Activated gamma-delta T cell treated with Interleukin-2 at 50 U/mL for 16 hours (primary cell): ENCODE measurements around the gene DNAH6.
"Not testable (repeated sequence)": the region's sequence is repeated elsewhere in the genome, so short reads cannot be mapped to it uniquely, and the experiment has no call there.

ENCODE experiments used
- DNase-seq: peaks from one replicate; pipeline ENCODE4 v3.0.0-alpha.2; 2020

DNAH6 gene

GRCh38 chr2:84516234-84516986 lies at the start of gene DNAH6:
Gene DNAH6, plus strand, starts transcription at chr2:84516498. Its CDS starts 1,329 bp downstream, at chr2:84517827.
- DNase-seq = peak; percentile 78

GRCh38 chr2:84467389-84467788 lies 48.9 kb upstream of the DNAH6 start:
- no peak for DNase-seq

- not testable (repeated sequence) for DNase-seq
Observed at GRCh38 chr2:84472423-84472822, 43.9 kb upstream of the DNAH6 start.

GRCh38 chr2:84472856-84473565 lies 43.3 kb upstream of the DNAH6 start:
- no peak for DNase-seq

- no peak for DNase-seq
Observed at GRCh38 chr2:84474176-84474575, 42.1 kb upstream of the DNAH6 start.

- DNase-seq = no peak
Observed at GRCh38 chr2:84477886-84478285, 38.4 kb upstream of the DNAH6 start.

- DNase-seq = no peak
Observed at GRCh38 chr2:84478867-84479266, 37.4 kb upstream of the DNAH6 start.

GRCh38 chr2:84481702-84482101 lies 34.6 kb upstream of the DNAH6 start:
- peak; percentile 11 for DNase-seq

- no peak for DNase-seq
Observed at GRCh38 chr2:84482603-84483002, 33.7 kb upstream of the DNAH6 start.

- no peak for DNase-seq
Observed at GRCh38 chr2:84483320-84483719, 33.0 kb upstream of the DNAH6 start.

GRCh38 chr2:84486441-84487115 lies 29.7 kb upstream of the DNAH6 start:
- DNase-seq = no peak

- no peak for DNase-seq
Observed at GRCh38 chr2:84487298-84487996, 28.9 kb upstream of the DNAH6 start.

- DNase-seq = no peak
Observed at GRCh38 chr2:84491256-84491655, 25.0 kb upstream of the DNAH6 start.

- no peak for DNase-seq
Observed at GRCh38 chr2:84491741-84492140, 24.6 kb upstream of the DNAH6 start.

- no peak for DNase-seq
Observed at GRCh38 chr2:84492571-84492970, 23.7 kb upstream of the DNAH6 start.

GRCh38 chr2:84493514-84493913 lies 22.8 kb upstream of the DNAH6 start:
- no peak for DNase-seq

- DNase-seq = no peak
Observed at GRCh38 chr2:84494070-84494469, 22.2 kb upstream of the DNAH6 start.

- peak; percentile 26 for DNase-seq
Observed at GRCh38 chr2:84495539-84496146, 20.7 kb upstream of the DNAH6 start.

- no peak for DNase-seq
Observed at GRCh38 chr2:84496386-84496785, 19.9 kb upstream of the DNAH6 start.

- no peak for DNase-seq
Observed at GRCh38 chr2:84497285-84497684, 19.0 kb upstream of the DNAH6 start.

GRCh38 chr2:84498150-84498799 lies 18.0 kb upstream of the DNAH6 start:
- no peak for DNase-seq

- DNase-seq = not testable (repeated sequence)
Observed at GRCh38 chr2:84511024-84511423, 5.3 kb upstream of the DNAH6 start.
